Measurements from ENCODE around the gene NFAM1.

The NFAM1 gene

GRCh38 chr22:42416671-42417230, 15.5 kb downstream of the NFAM1 start:
- Histone ChIP-seq H3K27ac (no peak overlapping the region), H3K4me3 (no peak overlapping the region)
- no peak for DNase-seq (ENCODE audit: low spot score)
- TF ChIP-seq, protein P1, sequence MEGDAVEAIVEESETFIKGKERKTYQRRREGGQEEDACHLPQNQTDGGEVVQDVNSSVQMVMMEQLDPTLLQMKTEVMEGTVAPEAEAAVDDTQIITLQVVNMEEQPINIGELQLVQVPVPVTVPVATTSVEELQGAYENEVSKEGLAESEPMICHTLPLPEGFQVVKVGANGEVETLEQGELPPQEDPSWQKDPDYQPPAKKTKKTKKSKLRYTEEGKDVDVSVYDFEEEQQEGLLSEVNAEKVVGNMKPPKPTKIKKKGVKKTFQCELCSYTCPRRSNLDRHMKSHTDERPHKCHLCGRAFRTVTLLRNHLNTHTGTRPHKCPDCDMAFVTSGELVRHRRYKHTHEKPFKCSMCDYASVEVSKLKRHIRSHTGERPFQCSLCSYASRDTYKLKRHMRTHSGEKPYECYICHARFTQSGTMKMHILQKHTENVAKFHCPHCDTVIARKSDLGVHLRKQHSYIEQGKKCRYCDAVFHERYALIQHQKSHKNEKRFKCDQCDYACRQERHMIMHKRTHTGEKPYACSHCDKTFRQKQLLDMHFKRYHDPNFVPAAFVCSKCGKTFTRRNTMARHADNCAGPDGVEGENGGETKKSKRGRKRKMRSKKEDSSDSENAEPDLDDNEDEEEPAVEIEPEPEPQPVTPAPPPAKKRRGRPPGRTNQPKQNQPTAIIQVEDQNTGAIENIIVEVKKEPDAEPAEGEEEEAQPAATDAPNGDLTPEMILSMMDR (IDR thresholded peaks at IDR 0.05): no peak

DNA sequence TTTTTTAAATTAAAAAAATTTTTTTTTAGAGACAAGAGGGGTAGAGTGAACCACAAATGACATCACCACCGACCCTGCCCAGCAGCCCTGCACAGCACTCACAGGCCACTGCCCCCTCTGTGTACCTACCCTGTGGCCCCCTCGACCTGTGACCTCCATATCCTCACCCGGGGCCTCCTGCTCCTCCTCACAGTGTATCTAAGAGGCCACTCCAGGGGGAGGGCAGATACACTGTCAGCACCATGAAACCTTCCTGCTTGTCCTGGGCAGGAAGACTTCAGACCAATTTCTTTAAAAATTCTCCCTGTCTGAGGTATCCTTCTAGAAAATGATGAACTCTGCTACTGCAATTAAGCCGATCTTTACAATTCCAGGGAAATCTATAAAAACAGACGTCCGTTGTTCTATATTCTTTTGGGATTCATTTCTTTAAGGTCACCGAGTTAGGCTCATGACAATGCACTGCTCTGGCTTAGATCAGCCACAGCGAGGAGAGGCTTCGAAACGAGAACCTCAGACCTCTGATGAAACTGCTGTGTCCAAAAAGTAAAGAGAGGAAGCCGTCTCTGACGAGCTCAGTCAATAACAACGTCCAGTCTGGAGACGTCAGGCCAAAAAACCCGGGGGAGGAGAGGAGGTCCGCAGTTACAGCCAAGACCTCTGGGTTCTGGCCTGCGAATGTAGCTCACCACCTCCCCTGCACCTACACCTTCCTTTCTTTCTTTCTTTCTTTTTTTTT, 17.5 kb downstream of the NFAM1 start:
- DNase-seq (ENCODE audit: low spot score): no peak
- Histone ChIP-seq H3K27ac (no peak overlapping the region), H3K4me3 (no peak overlapping the region)
- TF ChIP-seq, protein P1 (IDR thresholded peaks at IDR 0.05): no peak

GRCh38 chr22:42414021-42414420, 18.2 kb downstream of the NFAM1 start:
- DNase-seq (ENCODE audit: low spot score): no peak
- TF ChIP-seq, protein P1 (IDR thresholded peaks at IDR 0.05): no peak
- Histone ChIP-seq H3K27ac (no peak overlapping the region), H3K4me3 (no peak overlapping the region)

GRCh38 chr22:42412744-42413333, 19.4 kb downstream of the NFAM1 start:
- DNase-seq (ENCODE audit: low spot score): no peak
- TF ChIP-seq, protein P1 (IDR thresholded peaks at IDR 0.05): no peak
- H3K4me3 ChIP-seq: no peak overlapping the region
- no peak overlapping the region for H3K27ac ChIP-seq

- Histone ChIP-seq H3K27ac (no peak overlapping the region), H3K4me3 (no peak overlapping the region)
- TF ChIP-seq, protein P1 (IDR thresholded peaks at IDR 0.05): no peak
- no peak for DNase-seq (ENCODE audit: low spot score)
These were observed 21.5 kb downstream of the NFAM1 start for GRCh38 chr22:42410708-42411107.

DNA sequence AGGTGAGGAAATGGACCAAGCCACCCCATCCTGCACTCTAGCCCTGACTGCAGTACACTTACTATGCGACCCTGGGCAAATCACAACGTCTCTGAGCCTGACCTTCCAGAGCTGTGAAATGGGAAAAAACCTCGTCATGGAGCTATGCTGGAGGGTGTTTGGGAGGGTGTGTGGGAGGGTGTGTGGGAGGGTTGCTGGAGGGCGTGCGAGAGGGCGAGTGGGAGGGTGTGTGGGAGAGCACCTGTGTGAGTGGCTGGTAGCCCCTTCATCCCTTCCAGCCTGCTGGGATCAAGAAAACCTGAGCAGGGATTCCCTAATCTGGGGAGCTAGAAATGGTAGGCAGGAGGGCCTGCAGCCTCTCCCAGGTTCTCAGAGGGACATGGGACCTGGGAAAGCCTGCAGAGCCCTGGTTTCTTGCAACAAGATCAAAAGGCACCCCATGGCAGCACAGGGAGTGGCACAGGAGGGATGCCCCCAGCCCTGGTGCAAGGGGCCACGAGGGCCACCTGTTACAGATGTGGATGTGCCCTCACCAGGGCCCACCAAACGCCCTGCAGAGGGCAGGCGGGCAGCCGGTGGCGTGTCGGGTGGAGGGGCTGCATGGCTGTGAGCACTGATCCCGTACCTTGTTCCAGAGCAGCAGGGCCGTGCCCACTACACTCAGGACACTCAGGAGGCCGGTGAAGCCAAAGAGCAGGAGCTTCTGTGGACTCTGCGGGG, 23.2 kb downstream of the NFAM1 start:
- TF ChIP-seq, protein P1 (IDR thresholded peaks at IDR 0.05): no peak
- no peak for DNase-seq (ENCODE audit: low spot score)
- H3K4me3 ChIP-seq: no peak overlapping the region
- H3K27ac ChIP-seq: no peak overlapping the region

All from coronary artery (tissue), 2 donors.